HEK293 (cell line): ENCODE results near the gene WDR7.
A peak's percentile ranks its signal among the peaks of the same experiment; 100 is the strongest.

Experiments used
- CTCF ChIA-PET: fragments of 350-600 bp; formaldehyde crosslinking; extraction: SDS; loops from one replicate; lab custom pipeline; 2021; ENCODE audit warnings: antibody characterized with exemption; lab: Yijun Ruan, JAX
- POLR2A ChIA-PET: fragments of 300-600 bp; formaldehyde crosslinking; extraction: SDS; loops from one replicate; lab custom pipeline; 2020; ENCODE audit warnings: antibody characterized with exemption, inconsistent platforms; lab: Yijun Ruan, JAX
- H3K27ac ChIP-seq: fragments of 200-500 bp; sonication (Bioruptor generic); 2 replicates; pipeline ENCODE4 v1.5.1; 2014; ENCODE audit warnings: low read depth, low read length, control low read depth, inconsistent platforms; ENCODE audit errors: extremely low read depth
- H3K36me3 ChIP-seq, 2 experiments: fragments of 200-500 bp in 1 of 2; sonication (Bioruptor generic) in 1 of 2; 1 replicate in 1 of 2; 2 replicates in 1 of 2; pipeline ENCODE4 v1.5.1; 2014 to 2017; ENCODE audit warnings: inconsistent platforms in 2 of 2, low read length in 2 of 2; ENCODE audit not compliant: control insufficient read depth in 2 of 2, insufficient read depth in 1 of 2
- H3K4me1 ChIP-seq: fragments of 200-500 bp; sonication (Bioruptor generic); 2 replicates; pipeline ENCODE4 v1.5.1; 2014; ENCODE audit warnings: mild to moderate bottlenecking, low read length, inconsistent platforms; ENCODE audit not compliant: control insufficient read depth, insufficient read depth
- H3K4me3 ChIP-seq: 2 replicates; pipeline ENCODE4 v1.5.1; 2011; ENCODE audit warnings: low read depth, mild to moderate bottlenecking, control low read depth, low read length, moderate library complexity
- H3K9me3 ChIP-seq: fragments of 200-500 bp; sonication (Bioruptor generic); 2 replicates; pipeline ENCODE4 v1.5.1; 2014; ENCODE audit warnings: low read depth, low read length, inconsistent platforms; ENCODE audit not compliant: control insufficient read depth, insufficient read depth
- BCL11A ChIP-seq: fragments of 450-650 bp; formaldehyde crosslinking; IDR thresholded peaks from 2 replicates; pipeline ENCODE4 v1.5.1; 2016; ENCODE audit warnings: low read depth, missing biosample characterization, missing genetic modification characterization
- BCL11B ChIP-seq: fragments of 450-650 bp; formaldehyde crosslinking; IDR thresholded peaks from 2 replicates; pipeline ENCODE4 v1.5.1; 2016; ENCODE audit warnings: low read depth, missing biosample characterization, missing genetic modification characterization
- MEIS1 ChIP-seq: sonication (generic); formaldehyde crosslinking; IDR thresholded peaks from 2 replicates; pipeline ENCODE4 v1.8.1; 2022; ENCODE audit warnings: missing genetic modification reagents, mild to moderate bottlenecking, borderline replicate concordance
- PRDM4 ChIP-seq: fragments of 450-650 bp; formaldehyde crosslinking; IDR thresholded peaks from 2 replicates; pipeline ENCODE4 v1.5.1; 2017; ENCODE audit warnings: missing biosample characterization, missing genetic modification characterization
- SP3 ChIP-seq: fragments of 450-650 bp; formaldehyde crosslinking; IDR thresholded peaks from 2 replicates; pipeline ENCODE4 v1.5.1; 2016; ENCODE audit warnings: missing biosample characterization, missing genetic modification characterization
- SP7 ChIP-seq: fragments of 450-650 bp; formaldehyde crosslinking; IDR thresholded peaks from 2 replicates; pipeline ENCODE4 v1.5.1; 2016; ENCODE audit warnings: missing biosample characterization, missing genetic modification characterization
- YY1 ChIP-seq: fragments of 450-650 bp; formaldehyde crosslinking; IDR thresholded peaks from 2 replicates; pipeline ENCODE4 v1.5.1; 2018; ENCODE audit warnings: missing biosample characterization, missing genetic modification characterization
- ZBTB1 ChIP-seq: fragments of 450-650 bp; formaldehyde crosslinking; IDR thresholded peaks from 2 replicates; pipeline ENCODE4 v1.5.1; 2016; ENCODE audit warnings: missing biosample characterization, missing genetic modification characterization
- ZBTB6 ChIP-seq: fragments of 450-650 bp; formaldehyde crosslinking; IDR thresholded peaks from 2 replicates; pipeline ENCODE4 v1.5.1; 2017; ENCODE audit warnings: missing biosample characterization, missing genetic modification characterization
- ZNF112 ChIP-seq: fragments of 450-650 bp; formaldehyde crosslinking; IDR thresholded peaks from 2 replicates; pipeline ENCODE4 v1.5.0; 2017; ENCODE audit warnings: missing biosample characterization, missing genetic modification characterization
- ZNF133 ChIP-seq: fragments of 450-650 bp; formaldehyde crosslinking; IDR thresholded peaks from 2 replicates; pipeline ENCODE4 v1.5.1; 2016; ENCODE audit warnings: missing biosample characterization, missing genetic modification characterization
- ZNF140 ChIP-seq: fragments of 450-650 bp; formaldehyde crosslinking; IDR thresholded peaks from 2 replicates; pipeline ENCODE4 v1.5.1; 2016; ENCODE audit warnings: missing biosample characterization, missing genetic modification characterization
- ZNF221 ChIP-seq: fragments of 450-650 bp; formaldehyde crosslinking; IDR thresholded peaks from 2 replicates; pipeline ENCODE4 v1.5.1; 2017; ENCODE audit warnings: missing biosample characterization, missing genetic modification characterization, borderline replicate concordance
- ZNF280C ChIP-seq: fragments of 450-650 bp; formaldehyde crosslinking; IDR thresholded peaks from 2 replicates; pipeline ENCODE4 v1.5.1; 2016; ENCODE audit warnings: missing biosample characterization, missing genetic modification characterization
- ZNF311 ChIP-seq: fragments of 450-650 bp; formaldehyde crosslinking; IDR thresholded peaks from 2 replicates; pipeline ENCODE4 v1.5.1; 2017; ENCODE audit warnings: missing biosample characterization, missing genetic modification characterization, borderline replicate concordance
- ZNF510 ChIP-seq: fragments of 450-650 bp; formaldehyde crosslinking; IDR thresholded peaks from 2 replicates; pipeline ENCODE4 v1.5.1; 2018; ENCODE audit warnings: mild to moderate bottlenecking, missing genetic modification characterization, missing biosample characterization; ENCODE audit not compliant: insufficient replicate concordance
- ZNF530 ChIP-seq: fragments of 450-650 bp; formaldehyde crosslinking; IDR thresholded peaks from 2 replicates; pipeline ENCODE4 v1.5.1; 2016; ENCODE audit warnings: low read depth, missing biosample characterization, missing genetic modification characterization
- ZNF560 ChIP-seq: fragments of 450-650 bp; formaldehyde crosslinking; IDR thresholded peaks from 2 replicates; pipeline ENCODE4 v1.5.1; 2017; ENCODE audit warnings: missing biosample characterization, missing genetic modification characterization, borderline replicate concordance
- ZNF580 ChIP-seq: fragments of 450-650 bp; formaldehyde crosslinking; IDR thresholded peaks from 2 replicates; pipeline ENCODE4 v1.5.1; 2016; ENCODE audit warnings: missing biosample characterization, missing genetic modification characterization
- ZNF707 ChIP-seq: fragments of 450-650 bp; formaldehyde crosslinking; IDR thresholded peaks from 2 replicates; pipeline ENCODE4 v1.5.1; 2016; ENCODE audit warnings: missing biosample characterization, missing genetic modification characterization
- TF ChIP-seq, protein P1 (sequence below): fragments of 450-650 bp; formaldehyde crosslinking; IDR thresholded peaks from 2 replicates; pipeline ENCODE4 v1.5.1; 2016; ENCODE audit warnings: missing biosample characterization, missing genetic modification characterization, borderline replicate concordance

WDR7 gene

GRCh38 chr18:56722518-56722917 is 71.4 kb downstream of the WDR7 start (continued):
- TF ChIP-seq PRDM4 (tag by site-specific recombination): no peak

DNA sequence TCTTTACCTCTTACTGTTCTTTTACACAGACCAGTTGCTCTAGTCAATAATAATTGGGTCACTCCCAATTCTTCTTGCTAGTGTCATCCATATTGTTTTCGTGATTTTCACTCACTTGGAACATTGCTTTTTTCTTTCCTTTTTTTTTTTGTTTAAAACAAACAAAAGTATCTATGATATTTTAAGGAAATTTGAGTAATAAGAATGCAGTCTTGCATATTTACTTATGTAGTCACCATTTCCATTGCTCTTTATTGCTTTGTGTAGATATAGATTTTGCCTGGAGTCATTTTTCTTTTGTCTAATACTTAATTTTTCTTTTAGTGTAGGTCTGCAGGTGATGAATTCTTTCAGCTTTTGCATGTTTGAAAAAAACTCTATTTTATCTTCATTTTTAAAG is 71.9 kb downstream of the WDR7 start:
- CTCF ChIA-PET: interaction anchor here (0.6 kb wide), 1 partner anchor 410 kb away, joined by 3 read pairs; no protein-coding TSS in a partner anchor
- POLR2A ChIA-PET: interaction anchor here (0.6 kb wide), 1 partner anchor 15 kb away, joined by 3 read pairs; no protein-coding TSS in a partner anchor

DNA sequence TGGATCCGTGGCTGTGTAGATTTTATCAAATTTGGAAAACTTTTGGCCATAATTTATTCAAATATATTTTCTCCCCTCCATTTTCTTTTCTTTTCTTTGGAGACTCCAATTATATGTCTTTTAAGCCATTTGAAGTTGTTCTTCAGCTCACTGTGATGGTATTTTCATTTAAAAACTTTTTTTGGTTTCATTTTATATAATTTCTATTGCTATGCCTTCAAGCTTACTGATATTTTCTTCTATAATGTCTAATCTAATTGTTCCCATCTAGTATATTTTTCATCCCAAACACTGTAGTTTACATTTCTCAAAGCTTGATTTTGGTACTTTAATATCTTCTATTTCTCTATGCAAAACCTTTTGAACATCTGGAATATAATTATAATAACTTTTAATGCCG is 72.5 kb downstream of the WDR7 start:
- CTCF ChIA-PET: interaction anchor here (0.6 to 0.7 kb wide), 2 partner anchors 424 to 842 kb away, joined by 5 to 6 read pairs; no protein-coding TSS in a partner anchor
- POLR2A ChIA-PET: interaction anchor here (0.6 kb wide), 1 partner anchor 15 kb away, joined by 3 read pairs; no protein-coding TSS in a partner anchor
- TF ChIP-seq ZNF707 (no peak), MEIS1 (no peak), ZNF530 (tag by site-specific recombination) (no peak), ZNF133 (tag by site-specific recombination) (peak; percentile 82), BCL11B (tag by site-specific recombination) (no peak), ZNF510 (tag by site-specific recombination) (no peak), SP7 (tag by site-specific recombination) (no peak), ZNF580 (tag by site-specific recombination) (no peak), YY1 (tag by site-specific recombination) (no peak)

More for the DNA sequence above, 71.9 kb downstream of the WDR7 start:
- Histone ChIP-seq H3K9me3 (no peaks in the 10 kb centered on the region), H3K4me1 (no peaks in the 10 kb centered on the region), H3K4me3 (no peak overlapping the region), H3K27ac (no peak overlapping the region), H3K36me3 (no peaks in the 10 kb centered on the region; a peak in 1 of 3 replicates)
- no peak for TF ChIP-seq BCL11A (tag by site-specific recombination)
- TF ChIP-seq ZBTB1 (tag by site-specific recombination): no peak
- TF ChIP-seq ZNF140: no peak
- no peak for TF ChIP-seq ZNF280C (tag by site-specific recombination)
- no peak for TF ChIP-seq MEIS1
- no peak for TF ChIP-seq SP3
- no peak for TF ChIP-seq ZNF560 (tag by site-specific recombination)
- TF ChIP-seq ZBTB6 (tag by site-specific recombination): no peak
- no peak for TF ChIP-seq ZNF311 (tag by site-specific recombination)
- no peak for TF ChIP-seq ZNF221 (tag by site-specific recombination)
- no peak for TF ChIP-seq ZNF112 (tag by site-specific recombination)
- TF ChIP-seq, protein P1, sequence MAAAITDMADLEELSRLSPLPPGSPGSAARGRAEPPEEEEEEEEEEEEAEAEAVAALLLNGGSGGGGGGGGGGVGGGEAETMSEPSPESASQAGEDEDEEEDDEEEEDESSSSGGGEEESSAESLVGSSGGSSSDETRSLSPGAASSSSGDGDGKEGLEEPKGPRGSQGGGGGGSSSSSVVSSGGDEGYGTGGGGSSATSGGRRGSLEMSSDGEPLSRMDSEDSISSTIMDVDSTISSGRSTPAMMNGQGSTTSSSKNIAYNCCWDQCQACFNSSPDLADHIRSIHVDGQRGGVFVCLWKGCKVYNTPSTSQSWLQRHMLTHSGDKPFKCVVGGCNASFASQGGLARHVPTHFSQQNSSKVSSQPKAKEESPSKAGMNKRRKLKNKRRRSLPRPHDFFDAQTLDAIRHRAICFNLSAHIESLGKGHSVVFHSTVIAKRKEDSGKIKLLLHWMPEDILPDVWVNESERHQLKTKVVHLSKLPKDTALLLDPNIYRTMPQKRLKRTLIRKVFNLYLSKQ (tag by site-specific recombination): no peak

More for the DNA sequence above, 72.5 kb downstream of the WDR7 start:
- no peaks in the 10 kb centered on the region for H3K4me1 ChIP-seq
- H3K4me3 ChIP-seq: no peak overlapping the region
- H3K9me3 ChIP-seq: no peaks in the 10 kb centered on the region
- H3K27ac ChIP-seq: no peak overlapping the region
- no peaks in the 10 kb centered on the region; a peak in 1 of 3 replicates for H3K36me3 ChIP-seq
